LNCaP clone FGC (cell line): ENCODE data around the gene UBE2R2.

Experiments
- DNase-seq: peaks from one replicate; pipeline ENCODE4 v3.0.0-alpha.2; 2011; ENCODE audit warnings: low read depth
- H3K4me3 ChIP-seq: 2 replicates; pipeline ENCODE4 v1.5.1; 2011; ENCODE audit warnings: mild to moderate bottlenecking, low read depth, low read length, control low read depth
- CTCF ChIP-seq: IDR thresholded peaks from 2 replicates; pipeline ENCODE4 v1.5.1; 2012; ENCODE audit warnings: mild to moderate bottlenecking; ENCODE audit not compliant: control insufficient read depth, insufficient read depth; ENCODE audit errors: extremely low read depth

UBE2R2 gene

GRCh38 chr9:33881635-33882034, 64.7 kb downstream of the UBE2R2 start:
- no peak overlapping the region for H3K4me3 ChIP-seq

GRCh38 chr9:33884856-33885701, 68.1 kb downstream of the UBE2R2 start:
- TF ChIP-seq CTCF: no peak
- peak; percentile 54 for DNase-seq
- H3K4me3 ChIP-seq: no peak overlapping the region

More at GRCh38 chr9:33881635-33882034, 64.7 kb downstream of the UBE2R2 start:
- no peak for DNase-seq
- no peak for TF ChIP-seq CTCF

GRCh38 chr9:33885948-33886347, 69.0 kb downstream of the UBE2R2 start:
- H3K4me3 ChIP-seq: no peak overlapping the region
- no peak for DNase-seq
- no peak for TF ChIP-seq CTCF

- no peak overlapping the region for H3K4me3 ChIP-seq
- DNase-seq: no peak
- TF ChIP-seq CTCF: no peak
Measured at GRCh38 chr9:33893861-33894260, 76.9 kb downstream of the UBE2R2 start.

GRCh38 chr9:33894316-33894715, 77.4 kb downstream of the UBE2R2 start:
- no peak for TF ChIP-seq CTCF
- H3K4me3 ChIP-seq: no peak overlapping the region
- DNase-seq: no peak

GRCh38 chr9:33903157-33903780, 86.3 kb downstream of the UBE2R2 start:
- H3K4me3 ChIP-seq: no peak overlapping the region
- DNase-seq: no peak
- TF ChIP-seq CTCF: no peak
